ENCODE results near the gene AANAT. TPM values are rescaled to one million over a fixed set of nuclear protein-coding genes. Genes with fewer than 3 reads are reported as not detected.
A peak's percentile ranks its signal among the peaks of the same experiment; 100 is the strongest.

Gene AANAT
- total RNA-seq, 1 experiment from 2014 or later, result not detected

DNA sequence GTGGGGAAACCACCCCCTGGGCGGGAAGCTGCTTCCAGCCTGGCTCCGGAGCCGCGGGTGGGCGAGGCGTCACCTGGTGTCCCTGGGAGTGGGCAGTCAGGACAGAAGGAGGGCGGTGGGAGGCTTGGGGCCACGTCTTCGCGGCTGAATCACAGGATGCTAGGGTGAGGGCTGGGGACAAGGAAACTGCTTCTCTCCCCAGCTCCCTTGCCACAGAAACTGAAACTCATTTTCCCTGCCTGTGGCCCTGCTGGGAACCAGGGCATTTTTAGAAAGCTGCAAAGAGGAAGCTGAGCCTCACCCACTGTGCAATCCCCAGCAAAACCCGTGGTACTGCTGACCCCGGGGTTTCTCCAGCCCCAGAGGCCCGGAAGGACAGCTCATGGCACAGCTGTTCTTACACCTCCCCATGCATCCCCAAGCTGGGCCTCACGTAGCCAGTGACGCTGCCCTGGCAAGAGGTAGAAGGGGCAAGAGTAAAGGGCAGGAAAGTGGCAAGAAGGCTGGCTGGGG lies 25.6 kb downstream of the AANAT start (continued):
- TF ChIP-seq, protein P1, sequence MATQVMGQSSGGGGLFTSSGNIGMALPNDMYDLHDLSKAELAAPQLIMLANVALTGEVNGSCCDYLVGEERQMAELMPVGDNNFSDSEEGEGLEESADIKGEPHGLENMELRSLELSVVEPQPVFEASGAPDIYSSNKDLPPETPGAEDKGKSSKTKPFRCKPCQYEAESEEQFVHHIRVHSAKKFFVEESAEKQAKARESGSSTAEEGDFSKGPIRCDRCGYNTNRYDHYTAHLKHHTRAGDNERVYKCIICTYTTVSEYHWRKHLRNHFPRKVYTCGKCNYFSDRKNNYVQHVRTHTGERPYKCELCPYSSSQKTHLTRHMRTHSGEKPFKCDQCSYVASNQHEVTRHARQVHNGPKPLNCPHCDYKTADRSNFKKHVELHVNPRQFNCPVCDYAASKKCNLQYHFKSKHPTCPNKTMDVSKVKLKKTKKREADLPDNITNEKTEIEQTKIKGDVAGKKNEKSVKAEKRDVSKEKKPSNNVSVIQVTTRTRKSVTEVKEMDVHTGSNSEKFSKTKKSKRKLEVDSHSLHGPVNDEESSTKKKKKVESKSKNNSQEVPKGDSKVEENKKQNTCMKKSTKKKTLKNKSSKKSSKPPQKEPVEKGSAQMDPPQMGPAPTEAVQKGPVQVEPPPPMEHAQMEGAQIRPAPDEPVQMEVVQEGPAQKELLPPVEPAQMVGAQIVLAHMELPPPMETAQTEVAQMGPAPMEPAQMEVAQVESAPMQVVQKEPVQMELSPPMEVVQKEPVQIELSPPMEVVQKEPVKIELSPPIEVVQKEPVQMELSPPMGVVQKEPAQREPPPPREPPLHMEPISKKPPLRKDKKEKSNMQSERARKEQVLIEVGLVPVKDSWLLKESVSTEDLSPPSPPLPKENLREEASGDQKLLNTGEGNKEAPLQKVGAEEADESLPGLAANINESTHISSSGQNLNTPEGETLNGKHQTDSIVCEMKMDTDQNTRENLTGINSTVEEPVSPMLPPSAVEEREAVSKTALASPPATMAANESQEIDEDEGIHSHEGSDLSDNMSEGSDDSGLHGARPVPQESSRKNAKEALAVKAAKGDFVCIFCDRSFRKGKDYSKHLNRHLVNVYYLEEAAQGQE (IDR thresholded peaks at IDR 0.05; ENCODE audit: low read depth), result no peak
- TF ChIP-seq EZH2 (IDR thresholded peaks at IDR 0.05) (no peak), SRF (IDR thresholded peaks at IDR 0.05; ENCODE audit: low read depth) (no peak), CBX3 (IDR thresholded peaks at IDR 0.05; ENCODE audit: low read depth) (no peak), EGR1 (IDR thresholded peaks at IDR 0.05; ENCODE audit: low read depth) (no peak)

- CTCF ChIA-PET, result interaction anchor here (1.0 kb wide), 1 partner anchor 123 kb away, joined by 3 read pairs; no protein-coding TSS in a partner anchor
Measured at GRCh38 chr17:76493505-76494167, 26.2 kb downstream of the AANAT start.

More at GRCh38 chr17:76493505-76494167, 26.2 kb downstream of the AANAT start:
- no TSS peak for BruUV-seq (replicated peaks)
- Histone ChIP-seq H3K9me2 (ENCODE audit: insufficient read depth) (no peaks in the 10 kb centered on the region), H3K79me2 (ENCODE audit: insufficient read depth, low read length) (peaks cover 32% of the 10 kb centered on the region), H3K9me3 (ENCODE audit: control insufficient read depth in 1 of 2, insufficient read depth in 1 of 2, low read depth in 1 of 2, low read length in 2 of 2) (no peaks in the 10 kb centered on the region), H3K27ac (ENCODE audit: low read depth, low read length) (no peak overlapping the region), H3K27me3 (ENCODE audit: insufficient read depth, low read length) (no peaks in the 10 kb centered on the region), H2AFZ (ENCODE audit: low read depth, low read length, poor library complexity, severe bottlenecking) (no peak overlapping the region), H3K4me1 (ENCODE audit: control insufficient read depth in 1 of 2, insufficient read depth in 2 of 2, low read length in 2 of 2) (peaks cover 10 to 46% of the 10 kb centered on the region in 2 experiments), H4K20me1 (ENCODE audit: insufficient read depth) (no peaks in the 10 kb centered on the region), H3K36me3 (ENCODE audit: control insufficient read depth in 1 of 2, insufficient read depth in 2 of 2, low read length in 2 of 2) (no peaks in the 10 kb centered on the region; a peak in 1 of 4 replicates), H3K9ac (ENCODE audit: low read length) (no peak overlapping the region), H3K4me3 (replicated peaks in 1 of 2; ENCODE audit: low read depth in 1 of 2, low read length in 2 of 2) (no peak overlapping the region), H3K4me2 (ENCODE audit: low read length) (peak overlapping the region; percentile 31; the same call in 1 of the 2 replicates)
- ATAC-seq (no peak), DNase-seq (ENCODE audit: low read depth, low spot score) (no peak)
- ChIA-PET POLR2A (no interaction called here), RAD21 (ENCODE audit: low non-redundant PET in 1 of 2, low total read pairs in 2 of 2, uncharacterized antibody in 2 of 2, unreplicated experiment in 2 of 2) (no interaction called here)
- intact Hi-C loops (cut with micrococcal nuclease), result no loop called here
- TF ChIP-seq SP1 (IDR thresholded peaks at IDR 0.05; ENCODE audit: low read depth), result no peak
- TF ChIP-seq RAD21 (IDR thresholded peaks at IDR 0.05; ENCODE audit: low read depth), result no peak
- no peak for TF ChIP-seq EZH2phosphoT487 (IDR thresholded peaks at IDR 0.05; ENCODE audit: borderline replicate concordance)
- TF ChIP-seq, protein P1 (IDR thresholded peaks at IDR 0.05; ENCODE audit: low read depth), result no peak
- TF ChIP-seq, protein P2, sequence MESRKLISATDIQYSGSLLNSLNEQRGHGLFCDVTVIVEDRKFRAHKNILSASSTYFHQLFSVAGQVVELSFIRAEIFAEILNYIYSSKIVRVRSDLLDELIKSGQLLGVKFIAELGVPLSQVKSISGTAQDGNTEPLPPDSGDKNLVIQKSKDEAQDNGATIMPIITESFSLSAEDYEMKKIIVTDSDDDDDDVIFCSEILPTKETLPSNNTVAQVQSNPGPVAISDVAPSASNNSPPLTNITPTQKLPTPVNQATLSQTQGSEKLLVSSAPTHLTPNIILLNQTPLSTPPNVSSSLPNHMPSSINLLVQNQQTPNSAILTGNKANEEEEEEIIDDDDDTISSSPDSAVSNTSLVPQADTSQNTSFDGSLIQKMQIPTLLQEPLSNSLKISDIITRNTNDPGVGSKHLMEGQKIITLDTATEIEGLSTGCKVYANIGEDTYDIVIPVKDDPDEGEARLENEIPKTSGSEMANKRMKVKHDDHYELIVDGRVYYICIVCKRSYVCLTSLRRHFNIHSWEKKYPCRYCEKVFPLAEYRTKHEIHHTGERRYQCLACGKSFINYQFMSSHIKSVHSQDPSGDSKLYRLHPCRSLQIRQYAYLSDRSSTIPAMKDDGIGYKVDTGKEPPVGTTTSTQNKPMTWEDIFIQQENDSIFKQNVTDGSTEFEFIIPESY (IDR thresholded peaks at IDR 0.05; ENCODE audit: extremely low read depth, insufficient replicate concordance, low read length), result no peak
- TF ChIP-seq POLR2AphosphoS5 (IDR thresholded peaks at IDR 0.05; ENCODE audit: low read depth, low read length), result no peak; the same call in 1 of the 2 replicates
- TF ChIP-seq POLR2A (IDR thresholded peaks at IDR 0.05; ENCODE audit: borderline replicate concordance, extremely low read depth, insufficient read depth, insufficient read length), result no peak
- no peak for TF ChIP-seq SIN3A (IDR thresholded peaks at IDR 0.05; ENCODE audit: low read depth)
- no peak for TF ChIP-seq ZNF274 (IDR thresholded peaks at IDR 0.05; ENCODE audit: low read depth, low read length)
- no peak for TF ChIP-seq ELF1 (IDR thresholded peaks at IDR 0.05; ENCODE audit: borderline replicate concordance, low read depth)
- no peak for TF ChIP-seq CEBPB (IDR thresholded peaks at IDR 0.05; ENCODE audit: low read depth)
